SK-N-SH (cell line): Measurements from ENCODE around the gene COL23A1. TPM values are rescaled to one million over a fixed set of nuclear protein-coding genes. Genes with fewer than 3 reads are reported as not detected.

Source experiments
- CTCF ChIA-PET: fragments of 300-600, 350-600 bp; formaldehyde crosslinking; extraction: SDS; loops from one replicate; lab custom pipeline; 2021; lab: Yijun Ruan, JAX
- POLR2A ChIA-PET: fragments of 350-600 bp; sonication (Branson Sonifier 250); formaldehyde crosslinking; extraction: SDS; loops from one replicate; lab custom pipeline; 2020; ENCODE audit warnings: antibody characterized with exemption, inconsistent platforms; lab: Yijun Ruan, JAX
- DNase-seq: peaks from one replicate; pipeline ENCODE4 v3.0.0; 2012
- H2AFZ ChIP-seq: fragments of 200-600 bp; sonication (generic); 2 replicates; pipeline ENCODE4 v1.8.1; 2016; ENCODE audit warnings: antibody characterized with exemption, mild to moderate bottlenecking, low read depth
- H3F3A ChIP-seq: fragments of 200-600 bp; sonication (generic); replicated peaks from 2 replicates; pipeline ENCODE3; 2016; ENCODE audit warnings: antibody characterized with exemption, mild to moderate bottlenecking; ENCODE audit not compliant: insufficient read depth
- H3K27ac ChIP-seq, 2 experiments: fragments of 200-500 bp in 1 of 2; fragments of 200-600 bp in 1 of 2; sonication (Bioruptor generic) in 1 of 2; sonication (generic), shearing (Covaris generic) in 1 of 2; 2 replicates each; pipeline versions ENCODE4 v1.5.1 to v1.6.1; 2014 to 2016; ENCODE audit warnings: low read depth in 2 of 2, inconsistent platforms in 1 of 2, low read length in 1 of 2, mild to moderate bottlenecking in 1 of 2, mixed read lengths in 1 of 2
- H3K27me3 ChIP-seq: fragments of 200-600 bp; sonication (generic), shearing (Covaris generic); 2 replicates; pipeline ENCODE4 v1.6.1; 2016; ENCODE audit warnings: mixed run types; ENCODE audit not compliant: insufficient read depth
- H3K36me3 ChIP-seq, 2 experiments: fragments of 200-500 bp in 1 of 2; fragments of 200-600 bp in 1 of 2; sonication (Bioruptor generic) in 1 of 2; sonication (generic) in 1 of 2; replicated peaks in 1 of 2; 2 replicates each; pipeline versions ENCODE3 to v1.5.1; 2014 to 2016; ENCODE audit warnings: low read length in 1 of 2, mild to moderate bottlenecking in 1 of 2; ENCODE audit not compliant: insufficient read depth in 2 of 2, control insufficient read depth in 1 of 2
- H3K4me1 ChIP-seq, 2 experiments: fragments of 200-500 bp in 1 of 2; fragments of 200-600 bp in 1 of 2; sonication (Bioruptor generic) in 1 of 2; sonication (generic), shearing (Covaris generic) in 1 of 2; 2 replicates each; pipeline versions ENCODE4 v1.5.1 to v1.6.1; 2014 to 2016; ENCODE audit warnings: low read depth in 1 of 2, low read length in 1 of 2, mixed run types in 1 of 2; ENCODE audit not compliant: insufficient read depth in 2 of 2, control insufficient read depth in 1 of 2
- H3K4me2 ChIP-seq: fragments of 200-600 bp; sonication (generic), shearing (Covaris generic); 2 replicates; pipeline ENCODE4 v1.6.1; 2017; ENCODE audit warnings: mixed run types
- H3K4me3 ChIP-seq, 2 experiments: fragments of 200-500 bp in 1 of 2; fragments of 200-600 bp in 1 of 2; sonication (Bioruptor generic) in 1 of 2; sonication (generic), shearing (Covaris generic) in 1 of 2; 2 replicates each; pipeline versions ENCODE4 v1.5.1 to v1.8.1; 2014 to 2016; ENCODE audit warnings: low read depth in 2 of 2, inconsistent platforms in 1 of 2, low read length in 1 of 2, mild to moderate bottlenecking in 1 of 2, mixed read lengths in 1 of 2, moderate library complexity in 1 of 2
- H3K79me2 ChIP-seq: fragments of 200-600 bp; sonication (generic); 2 replicates; pipeline ENCODE4 v1.8.1; 2017; ENCODE audit warnings: mild to moderate bottlenecking; ENCODE audit not compliant: insufficient read depth
- H3K9ac ChIP-seq: fragments of 200-600 bp; sonication (generic); 2 replicates; pipeline ENCODE4 v1.6.1; 2017; ENCODE audit warnings: mixed run types
- H3K9me2 ChIP-seq: fragments of 200-600 bp; sonication (generic); 2 replicates; pipeline ENCODE4 v1.6.1; 2017; ENCODE audit warnings: mixed run types
- H3K9me3 ChIP-seq: fragments of 200-600 bp; sonication (generic); 2 replicates; pipeline ENCODE4 v1.6.1; 2017; ENCODE audit warnings: mixed run types, mild to moderate bottlenecking, moderate library complexity
- H4K20me1 ChIP-seq: fragments of 200-600 bp; sonication (generic); 2 replicates; pipeline ENCODE4 v1.6.1; 2017; ENCODE audit warnings: mild to moderate bottlenecking, mixed run types; ENCODE audit not compliant: insufficient read depth
- CTCF ChIP-seq: fragments of 200-600 bp; sonication (generic); IDR thresholded peaks from 2 replicates; pipeline ENCODE4 v1.6.1; 2017; ENCODE audit warnings: antibody characterized with exemption, mild to moderate bottlenecking, moderate library complexity
- ELF1 ChIP-seq: IDR thresholded peaks from 2 replicates; pipeline ENCODE4 v1.4.0; 2012
- EZH2phosphoT487 ChIP-seq: fragments of 200-600 bp; sonication (generic); IDR thresholded peaks from 2 replicates; pipeline ENCODE4 v1.6.1; 2017; ENCODE audit warnings: low read depth, mixed run types, mild to moderate bottlenecking, antibody characterized with exemption, moderate library complexity, borderline replicate concordance
- GABPA ChIP-seq: IDR thresholded peaks from 2 replicates; pipeline ENCODE4 v1.4.0; 2012; ENCODE audit warnings: low read depth, mild to moderate bottlenecking
- GATA2 ChIP-seq: sonication (generic); formaldehyde crosslinking; IDR thresholded peaks from 2 replicates; pipeline ENCODE4 v1.5.0; 2020; ENCODE audit warnings: mild to moderate bottlenecking, missing genetic modification reagents
- IRF3 ChIP-seq: fragments of 150-350 bp; IDR thresholded peaks from 2 replicates; pipeline ENCODE4 v1.6.1; 2016; ENCODE audit warnings: mild to moderate bottlenecking, low read depth, low read length
- JUND ChIP-seq: IDR thresholded peaks from 2 replicates; pipeline ENCODE4 v1.4.0; 2012
- MEF2A ChIP-seq: IDR thresholded peaks from 2 replicates; pipeline ENCODE4 v1.4.0; 2012; ENCODE audit warnings: low read depth, borderline replicate concordance
- NRF1 ChIP-seq: IDR thresholded peaks from 2 replicates; pipeline ENCODE4 v1.6.1; 2012; ENCODE audit warnings: low read depth, mild to moderate bottlenecking, low read length
- PBX3 ChIP-seq: IDR thresholded peaks from 2 replicates; pipeline ENCODE4; 2012
- REST ChIP-seq: IDR thresholded peaks from 2 replicates; pipeline ENCODE4 v1.6.1; 2012; ENCODE audit warnings: mild to moderate bottlenecking, low read depth, low read length, moderate library complexity
- RXRA ChIP-seq: IDR thresholded peaks from 2 replicates; pipeline ENCODE4 v1.4.0; 2012; ENCODE audit warnings: low read depth, mild to moderate bottlenecking, borderline replicate concordance
- SIN3A ChIP-seq: IDR thresholded peaks from 2 replicates; pipeline ENCODE4 v1.6.1; 2012; ENCODE audit warnings: low read depth, mild to moderate bottlenecking, low read length, moderate library complexity, borderline replicate concordance
- SMC3 ChIP-seq: IDR thresholded peaks from 2 replicates; pipeline ENCODE4 v1.6.1; 2012; ENCODE audit warnings: low read depth, low read length, improper control_type of control experiment
- TCF12 ChIP-seq: IDR thresholded peaks from 2 replicates; pipeline ENCODE4 v1.4.0; 2012
- TEAD4 ChIP-seq: IDR thresholded peaks from 2 replicates; pipeline ENCODE4 v1.4.0; 2012; ENCODE audit warnings: mild to moderate bottlenecking, borderline replicate concordance; ENCODE audit not compliant: insufficient read depth
- USF2 ChIP-seq: fragments of 150-350 bp; IDR thresholded peaks from 2 replicates; pipeline ENCODE4 v1.6.1; 2017; ENCODE audit warnings: antibody characterized with exemption, low read length, low read depth, borderline replicate concordance
- ZBTB33 ChIP-seq: IDR thresholded peaks from 2 replicates; pipeline ENCODE4 v1.4.0; 2012; ENCODE audit warnings: low read depth, borderline replicate concordance
- WGBS: methylation state at CpG from one replicate; pipeline ENCODE4 v1.1.6; 2017; ENCODE audit warnings: low lambda C conversion rate; 5-methylcytosine and 5-hydroxymethylcytosine counted together
- polyA plus RNA-seq, 3 experiments: library from polyadenylated mRNA; depleted of rRNA; stranded (reverse); fragments of >200 nt; gene quantifications; 2 replicates each; pipeline ENCODE4 v1.2.3, GENCODE V29; 2012

COL23A1 gene
- polyA plus RNA-seq, 1 of the 3 experiments (the other 2 are of a cell fraction): 0.10 TPM

GRCh38 chr5:178544166-178544834 is 45.9 kb downstream of the COL23A1 start:
- Histone ChIP-seq H3K79me2 (no peaks in the 10 kb centered on the region), H3K27ac (no peak overlapping the region; a peak in 1 of 4 replicates), H3F3A (no peaks in the 10 kb centered on the region), H3K4me2 (no peak overlapping the region), H3K9me2 (no peaks in the 10 kb centered on the region), H3K4me1 (peaks cover 0 to 24% of the 10 kb centered on the region in 2 experiments; a peak in 1 of 4 replicates), H3K27me3 (no peaks in the 10 kb centered on the region), H3K9me3 (no peaks in the 10 kb centered on the region), H3K9ac (no peak overlapping the region), H4K20me1 (no peaks in the 10 kb centered on the region), H3K4me3 (no peak overlapping the region), H3K36me3 (no peaks in the 10 kb centered on the region), H2AFZ (no peak overlapping the region)
- POLR2A ChIA-PET: no interaction called here
- TF ChIP-seq MEF2A (no peak), PBX3 (no peak), RXRA (no peak), TCF12 (no peak), REST (no peak), SMC3 (no peak), CTCF (no peak), EZH2phosphoT487 (no peak), USF2 (no peak), ZBTB33 (no peak), NRF1 (no peak), SIN3A (no peak), IRF3 (no peak), ELF1 (no peak), GABPA (no peak), JUND (no peak), GATA2 (CRISPR knock-in tag) (no peak), TEAD4 (no peak)
- CTCF ChIA-PET: interaction anchor here (0.6 to 2.9 kb wide), 8 partner anchors 9 to 206 kb away, joined by 3 to 12 read pairs (median 3); partner anchors contain the start of gene COL23A1
- 40% methylated on average over 7 of the region's 22 CpGs for WGBS
- no peak for DNase-seq
